NCI-H1436 treated with DMSO at 0.1 percent for 48 hours (cell line): ENCODE data around the gene KIAA2012.
"Not testable (repeated sequence)": the region's sequence is repeated elsewhere in the genome, so short reads cannot be mapped to it uniquely, and the experiment has no call there.

Experiments used
- DNase-seq: peaks from one replicate; lab custom pipeline; 2025; lab: John Stamatoyannopoulos, UW

Gene KIAA2012

DNA sequence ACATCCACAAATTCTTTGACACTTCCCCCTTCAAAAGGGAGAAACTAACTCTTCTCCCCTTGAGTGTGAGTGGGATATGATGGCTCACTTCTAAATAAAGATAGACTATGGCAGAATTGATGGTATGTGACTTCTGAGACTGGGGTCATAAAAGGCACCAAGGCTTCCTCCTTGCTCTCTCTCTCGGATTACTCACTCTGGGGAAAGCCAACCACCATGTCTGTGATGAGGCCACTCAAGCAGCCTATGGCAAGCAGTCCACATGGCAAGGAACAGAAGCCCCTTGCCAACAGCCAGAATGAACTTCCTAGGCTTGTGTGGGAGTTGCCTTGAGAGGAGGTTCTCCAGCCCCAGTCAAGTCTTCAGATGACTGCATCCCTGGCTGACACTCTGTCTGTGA lies 43.6 kb downstream of the KIAA2012 start:
- DNase-seq = no peak

DNA sequence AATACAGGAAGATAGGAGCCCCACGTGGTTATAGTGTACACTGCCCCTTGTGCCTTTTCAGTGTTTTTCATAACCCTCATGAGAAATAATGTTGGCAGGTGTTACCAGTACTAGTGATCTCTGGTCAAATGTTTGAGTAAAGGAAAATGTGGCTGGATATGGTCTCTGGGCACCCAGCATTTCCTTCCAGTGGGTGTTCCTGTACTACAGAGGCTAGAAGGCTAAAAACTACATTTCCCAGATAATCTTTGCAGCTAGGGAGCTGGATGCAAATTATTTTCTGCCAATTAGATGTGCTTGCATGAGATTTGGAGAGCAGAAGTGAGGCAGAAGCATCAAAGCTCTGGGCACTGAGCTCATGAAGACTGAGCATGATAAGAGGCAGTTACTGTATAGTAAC lies 45.1 kb downstream of the KIAA2012 start:
- DNase-seq = no peak

DNA sequence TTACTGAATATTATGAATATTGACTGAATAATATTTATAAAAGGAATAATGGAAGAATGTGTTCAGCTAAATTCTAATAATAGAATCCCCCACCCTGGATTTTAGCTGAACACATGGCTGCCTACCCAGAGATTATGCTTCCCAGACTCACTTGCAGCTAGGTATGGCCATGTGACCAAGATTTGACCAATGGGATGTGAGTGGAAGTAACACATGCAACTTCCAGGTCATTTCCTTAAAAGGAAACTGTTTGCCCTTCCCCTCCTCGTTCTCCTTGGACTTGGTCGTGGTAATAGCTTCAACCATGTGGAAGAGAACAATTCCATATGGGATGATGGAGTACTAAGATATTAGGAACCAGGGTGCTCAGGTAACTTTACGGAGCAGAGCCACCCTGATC lies 47.8 kb downstream of the KIAA2012 start:
- DNase-seq = no peak

DNA sequence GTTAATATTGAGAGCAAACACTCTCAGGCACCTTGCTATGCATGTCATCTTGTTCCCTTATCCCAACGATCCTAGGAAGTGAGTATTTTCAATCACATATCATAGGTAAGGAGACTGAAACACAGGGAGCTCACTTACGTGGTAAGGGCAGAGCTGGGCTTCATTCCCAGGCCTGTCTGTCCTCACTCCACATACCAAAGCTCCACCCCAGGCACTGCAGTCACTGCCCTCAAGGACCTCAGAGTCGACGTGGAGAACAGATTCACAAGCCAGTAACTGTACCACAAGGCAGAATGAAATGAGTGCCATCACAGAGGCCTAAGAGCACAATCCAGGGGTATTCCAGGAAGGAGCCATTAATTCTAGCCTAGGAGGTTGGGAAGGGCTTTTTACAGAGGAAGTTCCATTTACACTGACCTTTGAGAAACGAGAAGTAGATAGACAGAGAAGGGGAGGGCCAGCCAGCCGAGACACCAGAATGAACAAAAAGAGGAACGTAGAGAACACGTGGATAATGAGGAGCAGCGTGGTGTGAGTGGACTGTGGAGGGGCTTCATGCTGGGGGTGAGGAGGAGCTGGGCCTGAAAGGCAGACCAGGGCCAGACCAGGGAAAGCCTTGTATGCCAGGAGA lies 48.6 kb downstream of the KIAA2012 start:
- DNase-seq = no peak

GRCh38 chr2:202122163-202122540 lies 49.1 kb downstream of the KIAA2012 start:
- DNase-seq = no peak

GRCh38 chr2:202122980-202123720 lies 50.1 kb downstream of the KIAA2012 start:
- peak; percentile 67 for DNase-seq

GRCh38 chr2:202124286-202124685 lies 51.2 kb downstream of the KIAA2012 start:
- no peak for DNase-seq

- no peak for DNase-seq
Observed at GRCh38 chr2:202127687-202128331, 54.8 kb downstream of the KIAA2012 start.

- DNase-seq = no peak
Observed at GRCh38 chr2:202129841-202130240, 56.8 kb downstream of the KIAA2012 start.

DNA sequence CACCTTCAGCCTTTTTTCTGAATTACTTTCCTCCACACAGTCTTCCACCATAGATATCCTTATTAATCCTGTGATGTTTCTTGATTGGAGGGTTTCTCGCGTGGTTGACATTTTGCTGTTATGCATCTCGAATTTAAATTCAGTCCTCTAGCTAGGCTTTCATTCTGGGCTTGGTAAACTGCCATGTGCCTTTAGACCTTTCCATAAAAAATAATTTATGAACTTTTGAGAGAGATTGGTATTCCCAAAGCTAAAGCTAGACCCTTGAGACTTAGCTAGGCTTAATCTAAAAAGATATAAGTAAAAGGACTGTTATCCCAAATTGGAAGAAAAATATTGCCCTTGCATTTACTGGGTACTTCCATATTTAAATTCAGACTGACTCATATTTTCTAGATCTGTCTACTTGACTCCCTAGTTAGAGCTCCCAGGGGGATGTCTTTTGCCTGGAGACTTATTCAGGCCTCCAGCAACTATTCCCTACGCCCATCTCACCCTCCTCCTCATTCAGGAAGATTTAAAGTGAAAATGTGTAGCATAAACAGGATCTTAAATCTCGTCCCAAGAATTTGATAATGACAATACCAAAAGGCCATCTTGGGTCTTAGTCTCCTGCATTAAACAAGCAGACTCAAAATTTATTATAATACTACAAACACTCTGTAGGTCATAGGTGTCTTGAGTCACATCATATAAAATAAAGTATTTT lies 60.3 kb downstream of the KIAA2012 start:
- no peak for DNase-seq

DNA sequence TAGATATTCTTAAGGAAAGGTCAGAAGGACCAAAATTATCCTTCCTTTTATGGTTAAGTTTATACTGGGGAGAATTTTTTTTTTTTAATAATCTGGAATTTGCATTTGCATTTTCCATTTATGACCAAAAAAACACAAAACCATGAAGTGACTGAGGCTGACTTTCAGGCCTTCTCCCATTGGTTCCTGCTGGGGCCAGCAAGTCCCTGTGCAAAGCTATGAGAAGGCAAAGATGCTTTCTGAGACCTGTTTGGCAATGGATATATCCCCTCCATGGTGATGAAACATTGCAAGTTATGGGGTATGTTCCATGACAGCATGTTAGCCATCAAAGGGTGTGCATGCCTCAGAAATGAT lies 60.8 kb downstream of the KIAA2012 start:
- DNase-seq = no peak

GRCh38 chr2:202135091-202135874 lies 62.2 kb downstream of the KIAA2012 start:
- no peak for DNase-seq

GRCh38 chr2:202136039-202136438 lies 63.0 kb downstream of the KIAA2012 start:
- not testable (repeated sequence) for DNase-seq

DNA sequence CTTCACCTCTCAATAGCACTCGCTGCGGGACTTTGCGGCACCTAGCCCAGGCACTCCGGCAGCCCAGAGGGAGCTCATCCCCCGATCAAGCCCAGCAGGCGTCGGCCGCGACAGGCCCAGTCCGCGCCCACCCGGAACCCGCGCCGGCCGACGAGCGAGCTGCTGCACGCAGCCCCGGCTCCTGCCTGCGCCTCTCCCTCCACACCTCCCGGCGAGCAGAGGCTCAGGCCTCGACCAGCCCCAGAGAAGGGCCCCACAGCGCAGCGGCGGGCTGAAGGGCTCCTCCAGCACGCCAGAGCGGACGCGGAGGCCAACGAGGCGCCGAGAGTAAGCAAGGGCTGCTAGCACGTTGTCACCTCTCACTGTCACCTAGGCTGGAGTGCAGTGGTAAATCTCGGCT lies 63.5 kb downstream of the KIAA2012 start:
- DNase-seq = no peak

- DNase-seq = no peak
Observed at GRCh38 chr2:202140522-202141252, 67.6 kb downstream of the KIAA2012 start.

DNA sequence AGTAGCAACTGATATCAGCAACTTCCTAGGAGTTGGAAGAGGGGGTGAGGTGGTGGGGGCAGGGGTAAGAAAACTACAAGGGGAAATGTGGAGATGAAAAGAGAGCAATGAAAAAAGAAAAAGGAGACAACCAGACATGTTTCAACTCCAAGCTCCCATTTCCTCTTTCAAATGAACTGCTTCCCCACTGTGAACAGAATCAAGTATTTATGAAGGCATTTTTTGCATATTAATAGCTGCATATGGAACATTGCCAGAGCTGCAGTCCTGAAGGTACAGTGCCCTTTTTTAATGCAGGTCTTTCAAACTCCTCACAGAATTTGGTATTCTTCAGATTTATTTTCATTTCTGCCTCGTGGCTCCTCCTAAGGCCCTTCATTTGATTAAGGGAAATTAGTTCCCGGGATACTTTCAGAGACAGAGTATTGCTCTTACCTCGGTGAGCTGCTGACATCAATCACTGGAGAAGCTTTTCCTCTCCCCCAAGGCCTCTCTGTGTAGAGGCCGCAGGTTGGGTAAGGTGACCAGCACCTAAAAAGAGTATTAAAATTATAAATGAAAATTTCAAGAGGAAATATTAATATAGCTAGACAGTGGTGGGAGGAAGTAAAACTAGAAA lies 68.4 kb downstream of the KIAA2012 start:
- DNase-seq = no peak

DNA sequence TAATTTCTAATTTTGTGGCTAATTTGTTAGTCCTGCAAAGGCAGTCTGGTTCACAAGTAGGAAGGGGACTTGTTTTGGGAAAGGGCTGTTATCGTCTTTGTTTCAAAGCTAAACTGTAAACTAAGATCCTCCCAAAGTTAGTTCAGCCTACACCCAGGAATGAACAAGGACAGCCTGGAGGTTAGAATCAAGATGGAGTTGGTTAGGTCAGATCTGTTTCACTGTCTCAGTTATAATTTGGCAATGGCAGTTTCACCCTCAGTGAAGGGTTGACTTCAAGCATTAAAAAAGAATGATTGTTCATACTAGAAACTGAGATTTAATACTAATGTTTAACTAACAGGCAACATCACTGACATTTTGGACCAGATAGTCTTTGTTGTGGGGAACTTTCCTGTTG lies 69.5 kb downstream of the KIAA2012 start:
- DNase-seq = no peak

- DNase-seq = no peak
Observed at GRCh38 chr2:202147775-202148174, 74.7 kb downstream of the KIAA2012 start.

DNA sequence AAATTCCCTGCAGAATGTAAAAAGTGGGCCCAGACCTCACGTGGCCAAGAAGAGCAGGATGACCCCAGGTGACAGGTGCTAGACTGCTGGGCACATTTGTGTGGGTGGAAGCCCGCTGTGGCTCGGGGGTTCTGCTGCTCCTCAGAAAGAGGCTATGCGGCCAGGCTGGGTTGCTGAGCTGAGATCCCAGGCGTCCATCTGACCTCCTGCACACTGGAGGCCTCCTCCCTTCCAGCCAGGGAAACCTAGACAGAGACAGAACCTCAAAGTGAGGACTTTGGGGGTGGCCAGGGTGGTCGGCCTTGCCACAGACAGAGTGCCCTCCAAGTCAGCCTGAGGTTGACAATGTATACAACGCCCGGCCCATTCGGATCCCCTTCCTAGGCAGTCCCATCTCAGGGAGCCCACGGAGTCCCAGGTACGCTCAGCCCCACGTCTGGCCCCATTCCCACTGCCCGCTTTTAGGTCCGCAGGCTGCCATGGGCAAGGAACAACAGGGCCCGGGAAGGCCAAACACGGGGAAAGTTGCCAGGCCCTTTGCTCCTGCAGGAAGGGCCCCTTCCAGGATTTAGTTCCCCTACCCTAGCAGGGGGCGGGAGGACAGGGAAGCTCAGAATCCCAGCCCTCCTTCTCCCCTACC lies 75.6 kb downstream of the KIAA2012 start:
- DNase-seq = no peak

GRCh38 chr2:202149155-202149762 lies 76.2 kb downstream of the KIAA2012 start:
- DNase-seq = no peak
